Activated CD4-positive, CD25-positive, alpha-beta regulatory T cell treated with anti-CD3 and anti-CD28 coated beads, Interleukin-2, amount 50 U/mL, for 72 hours (primary cell): ENCODE measurements around the gene DCPS.
"Not testable (repeated sequence)": the region's sequence is repeated elsewhere in the genome, so short reads cannot be mapped to it uniquely, and the experiment has no call there.

Source experiments
- DNase-seq: peaks from one replicate; pipeline ENCODE4 v3.0.0; 2021

The DCPS gene

GRCh38 chr11:126385991-126386728, 82.3 kb downstream of the DCPS start:
- DNase-seq = no peak

DNA sequence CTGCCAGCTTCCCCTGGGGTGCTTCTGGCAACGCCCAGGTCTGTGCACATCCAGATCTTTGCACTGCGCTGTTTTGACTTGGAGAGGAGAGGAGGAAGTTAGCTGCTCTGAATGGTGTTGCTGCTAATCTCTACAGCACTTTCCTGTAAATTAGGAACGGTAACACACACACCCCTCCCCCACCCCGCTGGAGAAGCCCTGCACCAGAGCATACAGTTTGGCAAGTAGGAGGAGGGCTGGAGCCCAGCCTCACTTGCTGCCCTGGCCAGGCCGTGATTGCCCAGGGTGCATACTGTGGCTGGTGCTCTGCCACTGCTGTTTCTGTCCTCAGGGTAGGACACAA, 82.8 kb downstream of the DCPS start:
- DNase-seq = not testable (repeated sequence)

DNA sequence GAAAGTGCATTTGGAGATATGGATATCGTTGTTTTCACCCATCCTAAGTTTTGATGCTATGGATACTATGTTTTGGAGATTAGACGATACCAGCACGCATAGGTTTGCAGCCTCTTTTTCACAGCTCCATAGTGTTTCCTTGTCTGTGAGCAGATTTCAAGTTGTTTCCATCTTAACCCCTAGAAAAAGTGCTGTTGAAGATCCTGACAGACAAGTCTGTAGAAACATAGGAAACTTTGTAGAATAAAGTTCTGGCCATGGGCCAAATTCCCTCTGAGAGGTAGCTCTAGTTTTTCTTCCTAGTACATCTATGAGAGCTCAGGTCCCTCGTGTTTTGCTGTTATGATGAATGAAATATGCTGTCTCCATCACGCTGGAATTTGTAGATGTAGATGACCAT, 84.0 kb downstream of the DCPS start:
- no peak for DNase-seq

DNA sequence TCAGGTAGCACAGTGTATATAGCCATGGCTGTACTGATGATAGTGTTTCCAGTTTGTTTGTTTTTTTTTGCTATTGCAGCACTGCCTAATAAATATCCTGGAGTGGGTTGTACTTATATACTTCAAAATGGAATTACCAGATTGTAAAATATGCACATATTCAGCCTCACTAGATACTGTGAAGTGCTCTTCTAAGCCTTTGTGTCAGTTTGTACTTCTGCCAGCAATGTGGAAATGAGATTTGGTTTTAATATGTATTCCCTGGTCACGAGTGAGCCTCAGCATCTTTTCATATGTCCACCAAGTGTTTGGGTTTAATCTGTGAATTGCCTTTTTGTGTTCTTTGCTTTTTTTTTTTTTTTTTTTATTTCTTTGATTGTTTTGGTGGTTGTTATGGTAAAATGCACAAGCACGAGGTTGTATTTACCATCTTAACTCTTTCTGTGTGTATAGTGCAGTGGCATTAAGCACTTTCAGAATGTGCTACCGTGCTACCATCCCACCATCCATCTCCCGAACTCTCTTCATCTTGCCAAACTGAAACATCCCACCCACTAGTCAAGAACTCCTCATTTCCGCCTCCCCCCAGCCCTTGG, 86.5 kb downstream of the DCPS start:
- DNase-seq = no peak

GRCh38 chr11:126391286-126391954, 87.6 kb downstream of the DCPS start:
- no peak for DNase-seq

- DNase-seq = no peak
Observed at GRCh38 chr11:126391970-126392632, 88.2 kb downstream of the DCPS start.

DNA sequence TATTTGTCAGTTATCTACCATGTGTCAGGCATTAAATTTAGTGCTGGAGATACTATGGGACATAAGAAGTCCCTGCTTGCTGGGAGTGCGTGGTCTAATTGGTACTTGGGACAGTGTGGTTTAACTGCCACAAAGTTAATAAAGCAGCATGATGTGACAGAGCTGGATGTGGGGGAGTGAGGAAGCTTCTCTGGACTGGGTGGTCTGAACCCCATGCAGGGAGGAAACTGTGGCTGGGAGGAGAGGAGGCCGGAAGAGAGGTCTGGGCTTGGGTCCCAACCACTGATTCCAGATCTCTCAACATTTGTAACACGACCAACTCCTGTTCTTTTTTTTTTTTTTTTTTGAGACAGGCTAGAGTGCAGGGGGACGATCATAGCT, 88.8 kb downstream of the DCPS start:
- DNase-seq = no peak

GRCh38 chr11:126393143-126393542, 89.3 kb downstream of the DCPS start:
- DNase-seq = no peak

DNA sequence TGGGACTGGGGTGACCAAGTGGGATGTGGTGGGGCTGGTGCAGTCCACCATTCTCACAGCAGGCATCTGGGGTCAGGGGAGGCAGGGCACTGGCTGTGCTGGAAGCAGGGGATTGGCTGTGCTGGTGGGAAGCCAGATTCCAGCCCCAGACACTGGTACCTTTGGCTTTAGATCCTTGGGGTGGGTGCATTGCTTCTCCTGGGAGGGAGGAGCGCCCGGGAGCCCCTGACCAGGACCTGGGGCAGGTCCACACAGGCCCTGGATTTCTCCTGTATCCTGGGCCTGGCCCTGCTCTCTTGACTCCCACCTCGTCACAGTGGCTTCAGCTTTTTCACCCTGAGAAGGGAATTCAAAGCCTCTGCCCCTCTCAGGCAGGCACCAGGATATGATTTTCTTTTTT, 90.2 kb downstream of the DCPS start:
- no peak for DNase-seq

DNA sequence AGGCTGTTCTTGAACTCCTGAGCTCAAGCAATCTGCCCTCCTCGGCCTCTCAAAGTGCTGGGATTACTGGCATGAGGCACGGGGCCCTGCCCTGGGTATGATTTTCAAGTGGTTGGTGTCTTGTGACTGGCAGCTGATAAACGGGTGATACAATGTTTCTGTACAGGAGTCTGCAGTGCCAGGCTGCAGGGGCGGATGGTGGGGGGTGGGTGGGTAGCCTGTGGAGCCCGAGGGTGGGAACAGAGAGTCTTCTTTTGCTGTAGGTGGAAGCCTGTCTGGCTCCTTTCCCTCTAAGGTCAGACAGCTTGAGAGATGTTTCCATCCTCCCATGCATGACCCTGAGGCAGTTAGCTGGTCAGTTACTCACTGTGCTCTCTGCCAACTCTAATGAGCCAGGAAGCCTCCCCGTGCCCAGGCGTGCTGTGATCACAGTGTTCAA, 90.8 kb downstream of the DCPS start:
- not testable (repeated sequence) for DNase-seq
